Activated naive CD8-positive, alpha-beta T cell treated with anti-CD3 and anti-CD28 coated beads, Interleukin-2, amount 10 ng/mL, durations not matched to agents 7 days and 5 days (primary cell): Measurements from ENCODE around the gene PADI1. TPM values are rescaled to one million over a fixed set of nuclear protein-coding genes. Genes with fewer than 3 reads are reported as not detected.

Experiments
- ATAC-seq: fragments of 150-1000 bp; cut with Tn5 transposase; one replicate; pipeline ENCODE4 v1.10.0; 2021; ENCODE audit warnings: low read depth, moderate library complexity
- POLR2A ChIA-PET: fragments of 350-600 bp; sonication (Branson Sonifier 250); formaldehyde crosslinking; loops from one replicate; lab custom pipeline; 2021; ENCODE audit warnings: antibody characterized with exemption; lab: Charles Lee
- DNase-seq: peaks from one replicate; pipeline ENCODE4 v3.0.0; 2021
- H3K27ac Mint-ChIP-seq: one replicate; pipeline ENCODE4 v1.8.0; 2022; ENCODE audit warnings: mild to moderate bottlenecking, mixed read lengths
- H3K27me3 Mint-ChIP-seq: one replicate; pipeline ENCODE4 v1.8.0; 2022; ENCODE audit warnings: mild to moderate bottlenecking, moderate library complexity, mixed read lengths
- H3K36me3 Mint-ChIP-seq: one replicate; pipeline ENCODE4 v1.8.0; 2021; ENCODE audit warnings: mild to moderate bottlenecking, mixed read lengths
- H3K4me1 Mint-ChIP-seq: one replicate; pipeline ENCODE4 v1.8.0; 2021; ENCODE audit warnings: mixed read lengths
- H3K4me3 Mint-ChIP-seq: one replicate; pipeline ENCODE4 v1.8.0; 2022; ENCODE audit warnings: mild to moderate bottlenecking, moderate library complexity, mixed read lengths
- H3K9me3 Mint-ChIP-seq: one replicate; pipeline ENCODE4 v1.8.0; 2021; ENCODE audit warnings: mixed read lengths
- total RNA-seq, 2 experiments: library from RNA; stranded (reverse); gene quantifications; one replicate each; pipeline ENCODE4 v1.2.3, GENCODE V29; 2021

The PADI1 gene
- total RNA-seq, 2 experiments from 2014 or later: not detected

DNA sequence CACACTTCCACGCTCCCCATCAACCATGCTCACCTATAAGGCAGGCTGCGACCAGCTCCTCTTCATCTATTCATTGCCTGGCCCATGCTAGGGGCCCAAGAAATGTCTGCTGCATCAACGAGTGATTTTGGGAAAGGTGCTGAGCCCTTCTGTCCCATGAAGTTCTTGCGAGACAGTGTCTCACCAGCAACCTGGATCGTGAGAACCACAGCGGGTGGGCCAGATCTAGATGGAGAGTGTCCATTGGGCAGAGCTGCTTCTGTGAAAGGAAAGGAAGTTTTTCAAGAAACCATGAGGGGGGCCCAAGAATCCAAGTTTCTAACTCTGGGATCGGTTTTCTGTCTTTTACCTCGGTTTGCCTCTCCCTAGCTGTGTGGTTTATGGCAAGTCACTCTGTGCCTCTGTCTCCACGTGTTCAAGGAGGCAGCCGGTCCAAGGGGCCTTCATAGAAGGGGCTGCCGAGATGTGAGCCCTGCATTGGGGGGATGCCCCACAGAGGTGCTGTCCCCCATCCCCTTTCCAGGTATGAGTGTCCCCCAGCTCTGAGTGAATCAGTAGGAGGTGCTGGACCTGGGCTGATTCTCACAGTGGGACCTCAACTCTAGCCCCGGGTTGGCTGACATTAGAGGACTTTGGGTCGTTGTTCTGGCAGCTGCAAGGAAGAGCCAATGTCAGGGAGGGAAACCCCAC, 8.3 kb upstream of the PADI1 start:
- ATAC-seq (no peak), DNase-seq (peak; percentile 17)
- no peaks in the 10 kb centered on the region for H3K9me3 Mint-ChIP-seq
- no peak overlapping the region for H3K27ac Mint-ChIP-seq
- H3K4me3 Mint-ChIP-seq: no peak overlapping the region
- peaks cover 17% of the 10 kb centered on the region for H3K4me1 Mint-ChIP-seq
- H3K36me3 Mint-ChIP-seq: no peaks in the 10 kb centered on the region
- POLR2A ChIA-PET: no interaction called here
- peaks cover 24% of the 10 kb centered on the region for H3K27me3 Mint-ChIP-seq

DNA sequence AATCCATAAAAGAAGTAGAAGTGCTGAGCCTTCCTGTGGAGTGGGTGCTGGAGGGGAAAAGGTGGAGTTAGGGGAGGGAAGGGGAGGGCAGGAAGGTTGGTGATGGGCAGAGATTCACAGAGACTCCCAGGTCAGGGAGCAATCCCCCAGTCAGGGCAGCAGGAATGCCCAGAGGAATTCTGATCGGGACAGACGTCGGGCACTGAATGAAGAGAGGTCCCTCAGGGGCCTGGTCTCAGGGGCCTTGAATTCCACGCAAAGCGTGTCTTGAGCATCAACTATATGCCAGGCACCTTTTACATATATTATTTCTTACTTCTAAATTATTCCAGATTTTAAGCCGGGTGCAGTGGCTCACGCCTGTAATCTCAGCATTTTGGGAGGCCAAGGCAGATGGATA, 7.2 kb upstream of the PADI1 start:
- H3K36me3 Mint-ChIP-seq: no peaks in the 10 kb centered on the region

DNA sequence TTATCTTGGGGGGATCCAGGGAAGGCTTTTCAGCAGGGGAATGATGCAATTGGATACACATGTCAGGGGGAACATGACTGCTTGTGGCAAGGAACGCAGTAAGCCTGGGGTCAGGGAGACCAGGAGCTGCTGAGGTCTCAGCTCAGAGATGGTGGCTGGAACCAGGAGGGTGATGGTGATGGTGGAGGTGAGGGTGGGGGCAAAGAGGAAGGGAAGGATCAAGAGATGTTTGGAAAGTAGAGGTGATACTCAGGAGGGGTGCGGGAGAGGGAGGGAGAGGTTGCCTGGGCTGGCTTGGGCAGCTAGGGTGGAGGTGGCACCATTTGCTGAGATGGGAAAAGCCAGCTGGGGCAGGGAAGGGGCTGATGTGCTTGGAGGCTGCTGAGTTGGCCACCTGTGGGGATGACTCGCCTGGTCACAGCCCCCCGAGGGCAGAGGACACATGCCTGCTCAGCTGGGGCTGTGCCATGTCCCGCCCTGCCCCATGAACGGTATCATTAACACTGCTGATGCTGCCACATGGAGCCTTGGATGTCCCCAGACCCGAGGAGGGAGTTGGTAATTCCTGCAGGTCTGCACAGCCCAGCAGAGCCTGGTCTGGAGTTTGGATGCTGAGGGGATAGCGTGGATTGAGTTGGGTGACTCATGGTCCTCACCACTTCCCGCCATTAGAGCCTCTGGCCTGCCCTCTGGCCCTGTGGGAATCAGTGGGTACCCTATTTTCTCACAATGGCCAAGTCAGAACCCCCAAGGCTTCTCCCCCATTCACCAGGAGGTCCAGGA, 6.3 kb upstream of the PADI1 start:
- no peak overlapping the region for H3K4me3 Mint-ChIP-seq
- no peaks in the 10 kb centered on the region for H3K9me3 Mint-ChIP-seq
- POLR2A ChIA-PET: interaction anchor here (2.0 kb wide), 1 partner anchor 10 kb away, joined by 5 read pairs; no protein-coding TSS in a partner anchor
- H3K36me3 Mint-ChIP-seq: no peaks in the 10 kb centered on the region
- H3K27me3 Mint-ChIP-seq: peaks cover 18% of the 10 kb centered on the region
- H3K4me1 Mint-ChIP-seq: peaks cover 32% of the 10 kb centered on the region
- ATAC-seq (no peak), DNase-seq (peak; percentile 26)
- H3K27ac Mint-ChIP-seq: peak overlapping the region; percentile 12

More for the DNA sequence above, 7.2 kb upstream of the PADI1 start:
- H3K9me3 Mint-ChIP-seq: no peaks in the 10 kb centered on the region
- H3K4me1 Mint-ChIP-seq: peaks cover 23% of the 10 kb centered on the region
- no peak overlapping the region for H3K27ac Mint-ChIP-seq
- peaks cover 15% of the 10 kb centered on the region for H3K27me3 Mint-ChIP-seq
- POLR2A ChIA-PET: no interaction called here
- DNase-seq: no peak
- ATAC-seq: no peak
- no peak overlapping the region for H3K4me3 Mint-ChIP-seq

DNA sequence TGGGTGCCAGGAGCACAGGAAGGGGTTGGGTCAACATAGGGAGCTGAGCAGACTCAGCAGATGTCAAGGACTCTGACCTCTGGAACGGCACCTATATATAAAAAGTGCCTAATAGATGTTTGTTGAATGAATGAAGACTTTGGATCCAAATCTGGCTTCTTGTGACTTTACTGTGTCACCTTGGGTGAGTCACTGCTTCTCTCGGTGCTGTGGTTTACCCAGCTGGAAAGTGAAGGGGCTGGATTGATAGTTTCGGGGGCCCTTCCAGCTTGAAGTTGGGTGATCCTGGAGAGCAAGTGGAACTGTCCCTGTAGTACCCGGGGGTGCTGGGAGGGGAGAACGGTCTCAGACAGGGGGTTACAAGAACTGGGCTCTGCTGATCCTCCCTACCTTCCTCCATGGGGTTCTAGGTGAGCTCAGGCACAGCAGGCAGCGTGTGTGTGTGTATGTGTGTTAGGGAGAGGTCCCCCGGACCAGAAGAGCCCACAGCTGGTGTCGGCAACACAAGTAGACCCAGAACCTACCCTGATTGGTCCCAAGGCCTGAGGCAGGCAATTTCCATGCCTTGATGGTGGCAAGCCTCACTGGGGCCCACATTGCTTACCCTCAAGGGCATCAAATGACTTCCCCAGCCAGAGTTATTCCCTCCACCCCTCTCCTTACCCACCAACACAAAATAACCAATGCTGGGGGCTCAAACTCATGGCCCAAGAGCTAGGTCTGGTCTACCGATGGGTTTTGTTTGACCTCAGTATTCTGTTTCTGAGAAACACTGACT, 5.5 kb upstream of the PADI1 start:
- peaks cover 23% of the 10 kb centered on the region for H3K27me3 Mint-ChIP-seq

DNA sequence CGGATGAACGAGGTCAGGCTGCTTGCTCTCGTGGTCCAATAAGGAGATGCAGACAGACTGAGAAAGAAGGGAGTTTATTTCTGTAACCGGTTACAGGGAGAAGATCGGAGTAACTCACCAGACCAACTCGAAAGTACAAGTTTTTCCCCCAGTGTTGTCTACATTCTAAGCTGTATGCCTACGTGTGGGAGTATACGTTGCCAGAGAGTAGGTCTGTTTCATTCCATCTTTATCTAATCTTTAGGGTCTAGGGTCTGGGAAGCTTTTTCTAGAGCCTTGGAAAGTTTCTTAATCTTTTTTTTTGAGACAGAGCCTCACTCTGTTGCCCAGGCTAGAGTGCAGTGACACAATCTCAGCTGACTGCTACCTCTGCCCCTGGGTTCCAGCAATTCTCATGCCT, 4.7 kb upstream of the PADI1 start:
- POLR2A ChIA-PET: interaction anchor here (2.0 to 2.2 kb wide), 2 partner anchors 8 to 18 kb away, joined by 5 to 6 read pairs; no protein-coding TSS in a partner anchor
- no peak overlapping the region for H3K4me3 Mint-ChIP-seq
- ATAC-seq (no peak), DNase-seq (no peak)
- H3K36me3 Mint-ChIP-seq: no peaks in the 10 kb centered on the region
- H3K27ac Mint-ChIP-seq: no peak overlapping the region
- H3K27me3 Mint-ChIP-seq: peaks cover 29% of the 10 kb centered on the region
- H3K4me1 Mint-ChIP-seq: peaks cover 37% of the 10 kb centered on the region
- no peaks in the 10 kb centered on the region for H3K9me3 Mint-ChIP-seq

More for the DNA sequence above, 5.5 kb upstream of the PADI1 start:
- Mint-ChIP-seq H3K4me1 (peaks cover 36% of the 10 kb centered on the region), H3K4me3 (no peak overlapping the region), H3K27ac (no peak overlapping the region), H3K9me3 (no peaks in the 10 kb centered on the region), H3K36me3 (no peaks in the 10 kb centered on the region)
- ATAC-seq (no peak), DNase-seq (peak; percentile 25)
- POLR2A ChIA-PET: interaction anchor here (2.0 kb wide), 1 partner anchor 9 kb away, joined by 5 read pairs; no protein-coding TSS in a partner anchor

DNA sequence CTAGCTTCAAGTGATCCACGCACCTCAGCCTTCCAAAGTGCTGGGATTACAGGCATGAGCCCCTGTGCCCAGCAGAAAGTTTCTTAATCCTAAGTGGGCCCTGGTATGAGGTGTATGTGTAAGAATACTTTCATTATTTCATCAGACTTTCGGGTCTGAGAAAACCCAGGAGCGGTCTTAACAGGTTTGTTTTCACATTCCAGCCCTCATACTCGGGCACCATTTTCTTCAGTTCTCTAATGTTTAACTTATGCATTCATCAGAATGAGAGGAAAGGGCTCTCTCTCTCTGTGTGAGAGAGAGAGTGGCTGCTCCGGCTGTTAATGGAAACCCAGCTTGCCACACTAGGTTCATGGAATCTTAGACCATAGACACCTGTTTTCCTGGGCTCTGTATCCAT, 4.2 kb upstream of the PADI1 start:
- no peaks in the 10 kb centered on the region for H3K36me3 Mint-ChIP-seq
- DNase-seq: no peak
- ATAC-seq: no peak
- POLR2A ChIA-PET: interaction anchor here (1.6 to 2.2 kb wide), 2 partner anchors 12 to 19 kb away, joined by 6 to 11 read pairs; no protein-coding TSS in a partner anchor
- H3K4me1 Mint-ChIP-seq: peaks cover 40% of the 10 kb centered on the region
- peak overlapping the region; percentile 72 for H3K4me3 Mint-ChIP-seq
- peak overlapping the region; percentile 79 for H3K27ac Mint-ChIP-seq
- no peaks in the 10 kb centered on the region for H3K9me3 Mint-ChIP-seq
- H3K27me3 Mint-ChIP-seq: peaks cover 34% of the 10 kb centered on the region

DNA sequence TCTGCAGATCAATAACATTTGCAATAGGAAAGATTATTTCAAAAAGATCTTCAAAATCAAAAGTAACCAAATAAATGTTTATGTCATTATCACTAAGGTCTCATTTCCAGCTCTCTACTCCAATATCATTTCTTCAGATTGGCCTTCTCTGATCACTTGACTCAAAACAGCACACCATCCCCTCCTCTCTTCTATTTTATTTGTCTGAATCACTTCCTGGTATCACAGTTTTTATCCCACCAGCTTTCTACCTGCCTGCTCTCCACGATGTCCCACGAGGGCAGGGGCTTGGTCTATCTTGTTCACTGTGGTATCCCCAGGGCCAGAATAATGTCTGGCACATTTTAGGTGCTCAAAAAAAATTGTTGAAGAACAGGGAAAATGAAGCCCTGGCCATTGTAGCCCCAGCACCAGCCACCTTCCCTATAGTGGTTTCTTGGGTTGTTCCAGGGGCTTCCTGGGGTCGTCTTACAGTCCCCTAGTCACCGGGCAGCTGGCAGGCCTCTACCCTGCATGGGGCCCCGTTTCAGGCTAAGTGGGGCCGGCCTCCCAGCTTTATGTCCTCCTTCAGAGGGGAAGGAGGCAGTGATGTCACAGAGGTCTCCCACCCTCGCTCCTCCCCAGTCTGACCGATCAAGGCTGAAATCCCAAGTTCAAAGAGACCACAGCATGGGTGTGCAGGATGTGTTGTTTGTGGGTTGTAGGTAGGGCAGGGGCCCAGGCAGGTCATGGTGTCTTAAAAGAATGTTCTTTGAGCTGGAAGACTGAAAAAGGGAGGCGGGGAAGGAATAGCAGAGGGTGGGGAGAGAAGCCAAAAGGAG, 3.5 kb upstream of the PADI1 start:
- peaks cover 41% of the 10 kb centered on the region for H3K4me1 Mint-ChIP-seq
- ATAC-seq (peak; percentile 79), DNase-seq (peak; percentile 65)
- H3K27me3 Mint-ChIP-seq: peaks cover 35% of the 10 kb centered on the region
- peak overlapping the region; percentile 72 for H3K4me3 Mint-ChIP-seq
- peak overlapping the region; percentile 79 for H3K27ac Mint-ChIP-seq
- POLR2A ChIA-PET: interaction anchor here (0.7 to 2.2 kb wide), 3 partner anchors 9 to 20 kb away, joined by 3 to 11 read pairs (median 6); no protein-coding TSS in a partner anchor
- no peaks in the 10 kb centered on the region for H3K36me3 Mint-ChIP-seq
- H3K9me3 Mint-ChIP-seq: no peaks in the 10 kb centered on the region

DNA sequence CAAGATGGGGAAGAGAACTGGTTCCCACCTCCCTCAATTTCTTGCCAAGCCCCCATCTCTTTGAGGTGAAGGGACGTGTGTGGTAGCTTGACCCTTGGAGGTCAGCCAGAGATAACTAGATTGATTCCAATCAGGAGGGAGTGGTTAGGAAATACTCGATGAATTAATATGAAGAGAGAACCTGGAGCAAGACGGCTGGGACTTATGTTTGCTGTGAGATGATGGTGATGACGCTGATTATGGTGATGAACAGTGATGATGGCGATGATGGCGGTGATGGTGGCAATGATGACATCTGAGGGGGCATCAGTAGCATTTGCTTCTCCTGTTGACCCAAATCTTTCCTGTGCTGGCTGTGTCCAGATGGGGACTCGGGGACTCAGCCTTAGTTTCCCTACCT, 724 bp downstream of the PADI1 start:
- Mint-ChIP-seq H3K27ac (peak overlapping the region; percentile 52), H3K36me3 (no peaks in the 10 kb centered on the region), H3K4me1 (peaks cover 59% of the 10 kb centered on the region), H3K27me3 (peaks cover 32% of the 10 kb centered on the region), H3K4me3 (no peak overlapping the region), H3K9me3 (no peaks in the 10 kb centered on the region)
- DNase-seq (no peak), ATAC-seq (no peak)
- POLR2A ChIA-PET: no interaction called here

DNA sequence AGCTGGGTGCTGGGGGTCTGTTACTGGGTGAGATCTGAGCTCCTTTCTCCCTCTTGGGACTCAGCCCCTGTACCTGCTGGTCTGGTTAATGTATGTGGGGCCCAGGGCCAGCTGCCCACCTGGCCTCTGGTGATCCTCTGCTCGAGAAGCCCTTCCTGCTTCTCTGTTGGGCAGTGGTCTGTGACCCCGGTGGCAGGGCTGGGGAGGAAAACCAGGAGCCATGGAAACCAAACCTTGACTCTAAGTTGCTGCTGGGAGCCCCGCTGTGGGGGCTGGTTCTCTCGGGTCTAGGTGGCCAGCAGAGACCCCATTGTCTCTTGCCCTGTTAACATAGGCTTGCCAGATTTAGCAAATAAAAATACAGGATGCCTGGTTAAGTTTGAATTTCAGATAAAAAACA, 1.3 kb downstream of the PADI1 start:
- no peak for ATAC-seq
- H3K27ac Mint-ChIP-seq: peak overlapping the region; percentile 7
- H3K27me3 Mint-ChIP-seq: peaks cover 37% of the 10 kb centered on the region
- H3K4me1 Mint-ChIP-seq: peaks cover 60% of the 10 kb centered on the region
- DNase-seq: no peak
- H3K36me3 Mint-ChIP-seq: no peaks in the 10 kb centered on the region
- no peaks in the 10 kb centered on the region for H3K9me3 Mint-ChIP-seq
- POLR2A ChIA-PET: no interaction called here
- no peak overlapping the region for H3K4me3 Mint-ChIP-seq

DNA sequence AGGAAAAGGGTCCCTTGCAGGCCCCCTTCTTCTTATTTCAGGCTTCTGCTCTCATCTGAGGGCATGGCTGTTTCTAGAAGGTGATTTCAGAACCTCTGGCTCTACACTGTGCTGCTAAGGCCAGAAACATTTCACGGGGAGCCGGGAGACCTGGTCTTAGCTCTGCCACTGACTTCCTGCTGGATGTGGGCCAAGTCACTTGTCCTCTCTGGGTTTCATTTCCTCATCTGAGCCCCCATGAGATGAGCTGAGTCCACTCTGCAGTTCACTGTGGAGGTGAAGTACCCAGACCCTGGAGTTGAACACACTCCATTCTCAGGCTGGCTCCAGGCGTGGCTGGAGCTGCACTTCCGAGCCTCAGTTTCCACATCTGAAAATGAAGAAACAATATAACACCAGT, 2.1 kb downstream of the PADI1 start:
- POLR2A ChIA-PET: interaction anchor here (0.6 kb wide), 1 partner anchor 24 kb away, joined by 3 read pairs; no protein-coding TSS in a partner anchor
- Mint-ChIP-seq H3K27ac (peak overlapping the region; percentile 91), H3K4me1 (peaks cover 58% of the 10 kb centered on the region), H3K9me3 (no peaks in the 10 kb centered on the region), H3K4me3 (peak overlapping the region; percentile 32), H3K36me3 (no peaks in the 10 kb centered on the region), H3K27me3 (peaks cover 42% of the 10 kb centered on the region)
- ATAC-seq (no peak), DNase-seq (no peak)

DNA sequence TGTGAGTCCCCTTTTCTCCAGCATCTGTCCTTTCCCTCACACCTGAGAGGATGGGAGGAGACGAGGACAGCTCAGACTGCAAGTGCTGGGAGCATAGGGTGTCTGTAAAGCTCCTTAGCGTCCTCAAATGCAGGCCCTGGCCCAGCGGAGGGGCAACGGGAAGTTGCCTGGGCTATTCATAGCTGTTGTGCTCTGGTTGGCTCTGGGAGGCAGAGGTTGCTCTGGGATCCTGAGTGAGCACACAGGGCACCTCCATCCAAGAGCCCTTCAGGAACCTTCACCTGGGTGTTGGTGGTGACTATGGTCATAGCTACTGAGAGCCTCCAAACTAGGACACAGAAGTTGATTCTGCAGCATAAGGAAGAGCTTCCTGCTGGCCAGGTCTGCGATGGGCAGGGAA, 2.6 kb downstream of the PADI1 start:
- H3K36me3 Mint-ChIP-seq: no peaks in the 10 kb centered on the region
- peaks cover 59% of the 10 kb centered on the region for H3K4me1 Mint-ChIP-seq
- POLR2A ChIA-PET: interaction anchor here (0.6 to 1.2 kb wide), 3 partner anchors 8 to 81 kb away, joined by 3 to 5 read pairs (median 3); no protein-coding TSS in a partner anchor
- peak overlapping the region; percentile 91 for H3K27ac Mint-ChIP-seq
- ATAC-seq: no peak
- DNase-seq: no peak
- no peaks in the 10 kb centered on the region for H3K9me3 Mint-ChIP-seq
- peak overlapping the region; percentile 68 for H3K4me3 Mint-ChIP-seq
- H3K27me3 Mint-ChIP-seq: peaks cover 44% of the 10 kb centered on the region

DNA sequence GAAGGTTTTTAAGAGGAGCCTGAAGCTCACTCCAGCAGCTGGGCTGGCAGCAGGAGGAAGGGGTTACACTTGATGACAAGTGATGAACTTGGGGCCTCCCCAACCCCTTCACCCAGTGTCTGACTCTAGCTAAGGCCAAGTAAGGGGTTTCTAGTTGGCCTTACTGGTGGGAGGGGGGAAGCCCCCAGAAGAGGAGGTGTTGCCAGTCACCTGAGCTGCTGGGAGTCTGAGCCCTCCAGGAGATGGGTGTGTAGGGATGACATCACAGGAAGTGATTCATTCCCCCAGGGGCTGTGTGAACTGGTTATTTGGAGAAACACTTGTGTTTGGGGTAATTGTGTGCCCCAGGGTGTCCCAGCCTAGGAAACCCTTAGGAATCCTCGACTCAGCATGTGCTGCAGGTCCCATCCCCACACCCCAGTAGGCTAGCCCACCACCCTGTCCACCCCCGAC, 3.1 kb downstream of the PADI1 start:
- Mint-ChIP-seq H3K9me3 (no peaks in the 10 kb centered on the region), H3K4me1 (peaks cover 59% of the 10 kb centered on the region), H3K4me3 (peak overlapping the region; percentile 68), H3K27me3 (peaks cover 48% of the 10 kb centered on the region), H3K36me3 (no peaks in the 10 kb centered on the region), H3K27ac (peak overlapping the region; percentile 91)
- POLR2A ChIA-PET: interaction anchor here (0.9 to 1.2 kb wide), 2 partner anchors 9 to 82 kb away, joined by 3 to 5 read pairs; no protein-coding TSS in a partner anchor
- DNase-seq (peak; percentile 58), ATAC-seq (peak; percentile 89)
